ENCODE data around the gene FGF8. TPM values are rescaled to one million over a fixed set of nuclear protein-coding genes. Genes with fewer than 3 reads are reported as not detected.

Gene FGF8
- total RNA-seq, 1 experiment from 2014 or later, result 14.3 TPM

DNA sequence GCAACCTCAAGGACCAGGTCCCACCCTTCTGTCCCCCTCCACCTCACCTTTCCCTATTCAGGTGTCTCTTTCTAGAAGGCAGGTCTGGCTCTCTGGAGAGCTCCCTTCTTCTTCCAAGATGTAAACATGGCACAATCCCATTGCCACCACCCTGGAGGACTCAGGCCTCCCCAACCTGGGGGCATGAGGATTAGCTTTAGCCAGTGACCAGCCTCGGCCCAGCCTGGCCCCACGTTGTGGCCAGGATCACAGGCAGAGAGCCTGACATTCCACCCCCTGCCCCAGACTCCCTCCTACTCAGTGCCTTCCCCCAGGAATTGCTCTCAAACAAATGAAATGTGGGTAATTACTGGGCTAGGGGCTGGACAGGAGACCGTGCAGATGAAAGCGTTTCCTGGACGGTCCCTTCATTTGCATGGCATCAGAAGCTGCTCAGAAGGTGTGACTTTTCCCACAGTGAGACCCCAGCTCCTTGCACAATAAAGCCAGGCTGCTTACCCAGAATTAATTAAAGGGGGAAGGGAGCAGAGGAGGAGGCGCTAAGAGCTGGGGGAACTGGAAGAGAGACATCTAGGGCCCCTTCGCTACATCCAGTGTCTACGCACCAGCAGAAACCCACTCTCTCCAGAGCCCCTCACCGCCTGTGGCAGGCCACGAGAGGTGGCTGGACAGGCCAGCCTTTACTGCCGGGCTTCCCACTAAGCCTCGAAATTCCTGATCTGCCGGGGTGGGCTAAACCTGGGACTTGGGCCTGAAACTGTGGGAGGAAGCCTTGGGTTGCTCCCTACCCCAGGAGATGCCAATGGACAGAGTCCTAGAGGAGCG, 7.7 kb downstream of the FGF8 start:
- Histone ChIP-seq H2BK12ac (ENCODE audit: insufficient read length, low read depth, low read length) (no peak overlapping the region), H3K23me2 (ENCODE audit: insufficient read length, low read depth, low read length, poor library complexity, severe bottlenecking) (no peaks in the 10 kb centered on the region), H3K23ac (ENCODE audit: insufficient read length, low read depth, low read length) (no peak overlapping the region), H2BK15ac (ENCODE audit: low read depth, low read length) (no peak overlapping the region), H2BK5ac (ENCODE audit: insufficient read length, low read length) (no peak overlapping the region), H4K20me1 (ENCODE audit: control insufficient read depth, insufficient read depth, insufficient read length) (no peaks in the 10 kb centered on the region), H3K79me2 (ENCODE audit: insufficient read depth, low read length) (no peaks in the 10 kb centered on the region), H3K18ac (ENCODE audit: insufficient read length, low read depth, low read length) (no peak overlapping the region), H2AK5ac (ENCODE audit: insufficient read length, low read length) (no peak overlapping the region), H3K14ac (ENCODE audit: insufficient read depth, low read length) (no peak overlapping the region), H2BK20ac (ENCODE audit: low read depth, low read length, poor library complexity, severe bottlenecking) (no peak overlapping the region), H3K27ac (ENCODE audit: insufficient read length, low read depth, low read length) (no peak overlapping the region), H3K56ac (ENCODE audit: insufficient read length, low read depth, low read length) (no peak overlapping the region), H3K9me3 (ENCODE audit: control insufficient read depth, low read depth, low read length) (no peaks in the 10 kb centered on the region), H4K8ac (replicated peaks; ENCODE audit: insufficient read length, low read depth, low read length) (no peak overlapping the region), H2AFZ (ENCODE audit: low read length) (no peak overlapping the region), H3K27me3 (ENCODE audit: insufficient read depth, low read length) (peaks cover 10% of the 10 kb centered on the region; the same call in 1 of the 2 replicates), H3T11ph (ENCODE audit: low read length) (no peak overlapping the region), H3K4me2 (ENCODE audit: insufficient read depth, insufficient read length, low read length) (no peak overlapping the region), H4K5ac (ENCODE audit: insufficient read length, low read depth, low read length) (no peak overlapping the region), H3K4me1 (ENCODE audit: insufficient read depth, low read length) (peaks cover 7% of the 10 kb centered on the region; the same call in 1 of the 2 replicates), H3K79me1 (ENCODE audit: insufficient read depth, low read depth, low read length, poor library complexity, severe bottlenecking) (no peaks in the 10 kb centered on the region), H3K4ac (ENCODE audit: low read depth, low read length) (no peak overlapping the region), H2BK120ac (ENCODE audit: low read depth, low read length, poor library complexity, severe bottlenecking) (no peak overlapping the region), H3K9ac (ENCODE audit: extremely low read depth, insufficient read length, low read length) (no peak overlapping the region), H4K91ac (ENCODE audit: insufficient read length, low read depth, low read length) (no peak overlapping the region)
- H3K9me3 Mint-ChIP-seq, result no peaks in the 10 kb centered on the region
- no CpG with 5 or more reads among the region's 14 CpGs for WGBS (ENCODE audit: extremely low coverage, insufficient read length, low lambda C conversion rate)
- TF ChIP-seq, protein P1, sequence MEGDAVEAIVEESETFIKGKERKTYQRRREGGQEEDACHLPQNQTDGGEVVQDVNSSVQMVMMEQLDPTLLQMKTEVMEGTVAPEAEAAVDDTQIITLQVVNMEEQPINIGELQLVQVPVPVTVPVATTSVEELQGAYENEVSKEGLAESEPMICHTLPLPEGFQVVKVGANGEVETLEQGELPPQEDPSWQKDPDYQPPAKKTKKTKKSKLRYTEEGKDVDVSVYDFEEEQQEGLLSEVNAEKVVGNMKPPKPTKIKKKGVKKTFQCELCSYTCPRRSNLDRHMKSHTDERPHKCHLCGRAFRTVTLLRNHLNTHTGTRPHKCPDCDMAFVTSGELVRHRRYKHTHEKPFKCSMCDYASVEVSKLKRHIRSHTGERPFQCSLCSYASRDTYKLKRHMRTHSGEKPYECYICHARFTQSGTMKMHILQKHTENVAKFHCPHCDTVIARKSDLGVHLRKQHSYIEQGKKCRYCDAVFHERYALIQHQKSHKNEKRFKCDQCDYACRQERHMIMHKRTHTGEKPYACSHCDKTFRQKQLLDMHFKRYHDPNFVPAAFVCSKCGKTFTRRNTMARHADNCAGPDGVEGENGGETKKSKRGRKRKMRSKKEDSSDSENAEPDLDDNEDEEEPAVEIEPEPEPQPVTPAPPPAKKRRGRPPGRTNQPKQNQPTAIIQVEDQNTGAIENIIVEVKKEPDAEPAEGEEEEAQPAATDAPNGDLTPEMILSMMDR (conservative IDR thresholded peaks at IDR 0.05), result no peak
- peaks cover 0 to 5% (median 0%) of the 10 kb centered on the region in 3 experiments; a peak in 3 of 7 replicates for H3K36me3 Mint-ChIP-seq (ENCODE audit: insufficient read depth in 1 of 3, low read depth in 3 of 3)
- no peak overlapping the region; a peak in 1 of 5 replicates for H3K4me3 Mint-ChIP-seq
- peaks cover 33% of the 10 kb centered on the region for H3K27me3 Mint-ChIP-seq (ENCODE audit: low read depth)
- DNase-seq, result no peak
- H3K4me1 Mint-ChIP-seq, result peaks cover 19 to 29% of the 10 kb centered on the region in 2 experiments
- no peak overlapping the region for H3K27ac Mint-ChIP-seq
